Stimulated activated effector memory CD8-positive, alpha-beta T cell treated with anti-CD3 and anti-CD28 coated beads, Interleukin-12 subunit alpha, Interleukin-12 subunit beta, amount 100 ng/mL, for 72 hours (primary cell): Measurements from ENCODE around the gene FGF19.

Experiments used
- ATAC-seq: fragments of 150-1000 bp; cut with Tn5 transposase; 2 replicates; pipeline ENCODE4 v1.10.0; 2021
- DNase-seq, 2 donors: peaks; one replicate each; pipeline ENCODE4 v3.0.0; 2021 to 2022; ENCODE audit warnings: low spot score in 2 of 2
- H3K27ac Mint-ChIP-seq: one replicate; pipeline ENCODE4 v1.8.0; 2022; ENCODE audit warnings: mild to moderate bottlenecking, mixed read lengths
- H3K36me3 Mint-ChIP-seq: one replicate; pipeline ENCODE4 v1.8.0; 2022; ENCODE audit warnings: mild to moderate bottlenecking, mixed read lengths
- H3K4me1 Mint-ChIP-seq: one replicate; pipeline ENCODE4 v1.8.0; 2022; ENCODE audit warnings: mixed read lengths
- H3K4me3 Mint-ChIP-seq: one replicate; pipeline ENCODE4 v1.8.0; 2022; ENCODE audit warnings: mild to moderate bottlenecking, mixed read lengths
- H3K9me3 Mint-ChIP-seq: one replicate; pipeline ENCODE4 v1.8.0; 2022; ENCODE audit warnings: mixed read lengths

The FGF19 gene, protein sequence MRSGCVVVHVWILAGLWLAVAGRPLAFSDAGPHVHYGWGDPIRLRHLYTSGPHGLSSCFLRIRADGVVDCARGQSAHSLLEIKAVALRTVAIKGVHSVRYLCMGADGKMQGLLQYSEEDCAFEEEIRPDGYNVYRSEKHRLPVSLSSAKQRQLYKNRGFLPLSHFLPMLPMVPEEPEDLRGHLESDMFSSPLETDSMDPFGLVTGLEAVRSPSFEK

DNA sequence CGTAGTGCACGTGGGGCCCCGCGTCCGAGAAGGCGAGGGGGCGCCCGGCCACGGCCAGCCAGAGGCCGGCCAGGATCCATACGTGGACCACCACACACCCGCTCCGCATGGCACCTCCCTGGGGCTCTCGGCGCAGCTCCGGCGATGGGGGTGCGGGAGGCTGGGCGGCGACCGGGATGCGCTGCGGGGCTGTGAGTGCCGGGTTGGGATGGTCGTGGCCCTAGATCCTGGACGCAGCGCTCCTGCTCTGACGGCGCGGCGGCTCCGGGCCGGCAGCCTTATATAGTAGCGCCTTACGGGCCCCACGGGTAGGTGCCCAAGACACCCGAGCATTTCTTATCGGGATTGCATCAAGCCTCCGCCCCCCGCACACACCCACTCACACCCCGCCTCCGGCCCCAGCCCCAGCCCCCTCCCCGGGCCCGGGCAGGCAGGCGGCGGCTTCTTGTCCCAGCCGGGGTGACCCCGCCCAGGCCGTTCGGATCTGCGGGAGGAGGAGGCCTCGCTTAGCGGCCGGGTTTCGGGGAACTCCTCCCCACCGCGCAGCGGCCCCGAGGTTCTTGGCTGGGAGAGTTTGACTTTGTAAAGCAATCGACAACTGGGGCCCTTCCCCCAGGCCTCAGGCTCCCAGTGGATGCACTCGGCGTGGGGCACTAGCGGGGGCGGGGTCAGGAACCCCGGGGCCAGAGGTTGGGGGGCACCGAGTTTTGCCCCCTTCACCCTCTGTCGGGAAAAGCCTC is at the start of gene FGF19:
Gene FGF19, minus strand, starts transcription at position 255 of the 740 bp plus-strand sequence. Its CDS starts 146 bp downstream, at position 109.
- Mint-ChIP-seq H3K36me3 (no peaks in the 10 kb centered on the region), H3K4me3 (peak within 1 kb of the TSS; percentile 26), H3K27ac (no peak within 1 kb of the TSS), H3K4me1 (peaks cover 11% of the 10 kb centered on the region), H3K9me3 (no peaks in the 10 kb centered on the region)
- ATAC-seq (no peak), DNase-seq (no peak)

DNA sequence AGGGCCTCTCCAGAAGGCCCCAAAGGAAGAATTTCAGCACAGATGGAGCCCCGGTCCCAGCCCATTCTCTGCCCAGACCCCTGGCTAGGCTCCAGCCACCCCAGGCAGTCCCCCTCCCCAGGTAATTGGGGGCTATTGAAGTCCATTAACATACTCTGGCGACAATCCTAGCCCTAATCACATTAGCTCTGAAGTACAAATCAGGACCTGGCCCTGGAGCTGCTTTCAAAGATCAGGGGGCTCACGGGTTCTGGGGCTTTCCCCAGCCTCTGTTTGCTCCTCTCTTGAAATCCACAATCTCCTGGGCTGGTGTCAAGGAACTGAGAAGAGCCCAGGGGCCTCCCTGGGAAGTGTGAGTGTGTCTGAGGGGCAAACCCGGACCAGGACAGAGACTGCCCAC is 49.1 kb upstream of the FGF19 start:
- H3K4me1 Mint-ChIP-seq, result no peaks in the 10 kb centered on the region
- H3K9me3 Mint-ChIP-seq, result no peaks in the 10 kb centered on the region
- ATAC-seq, result no peak
- no peaks in the 10 kb centered on the region for H3K36me3 Mint-ChIP-seq
- no peak overlapping the region for H3K27ac Mint-ChIP-seq
- no peak for DNase-seq
- H3K4me3 Mint-ChIP-seq, result no peak overlapping the region

DNA sequence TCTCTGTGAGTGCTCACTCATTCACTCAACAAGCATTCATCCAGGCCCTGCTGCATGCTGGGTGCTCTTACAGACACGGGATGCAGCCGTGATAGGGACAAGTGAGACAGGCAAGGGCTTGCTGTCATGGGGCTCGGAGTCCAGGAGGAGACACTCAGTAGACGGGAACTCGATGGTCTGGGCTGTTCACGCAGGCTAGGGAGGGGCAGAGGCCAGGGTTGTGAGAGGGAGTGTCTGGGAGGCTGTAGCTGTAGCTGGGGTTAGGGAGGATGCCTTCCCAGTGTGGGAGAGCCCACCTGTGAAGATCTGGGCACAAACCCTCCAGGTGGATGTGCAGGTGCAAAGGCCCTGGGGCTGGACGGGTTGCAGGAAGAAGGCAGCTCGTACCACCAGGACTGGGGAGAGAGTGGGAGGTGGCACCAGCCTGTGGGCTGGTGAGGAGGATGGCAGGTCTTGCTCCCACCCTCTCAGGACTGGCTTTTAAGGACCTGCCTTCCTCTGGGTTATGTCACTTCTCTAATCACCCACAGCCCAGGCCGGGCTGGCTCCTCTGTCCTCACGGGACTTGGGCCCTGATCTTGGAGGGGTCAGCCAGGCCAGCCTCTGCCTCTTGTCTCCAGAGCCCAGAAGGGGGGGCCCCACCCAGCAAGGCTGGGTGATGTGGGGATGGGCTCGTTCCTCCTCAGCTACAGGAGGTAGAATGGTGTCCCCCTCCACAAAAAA is 47.2 kb upstream of the FGF19 start:
- no peaks in the 10 kb centered on the region for H3K9me3 Mint-ChIP-seq
- DNase-seq (no peak), ATAC-seq (peak; percentile 22)
- no peaks in the 10 kb centered on the region for H3K36me3 Mint-ChIP-seq
- no peak overlapping the region for H3K27ac Mint-ChIP-seq
- H3K4me1 Mint-ChIP-seq, result no peaks in the 10 kb centered on the region
- H3K4me3 Mint-ChIP-seq, result no peak overlapping the region

DNA sequence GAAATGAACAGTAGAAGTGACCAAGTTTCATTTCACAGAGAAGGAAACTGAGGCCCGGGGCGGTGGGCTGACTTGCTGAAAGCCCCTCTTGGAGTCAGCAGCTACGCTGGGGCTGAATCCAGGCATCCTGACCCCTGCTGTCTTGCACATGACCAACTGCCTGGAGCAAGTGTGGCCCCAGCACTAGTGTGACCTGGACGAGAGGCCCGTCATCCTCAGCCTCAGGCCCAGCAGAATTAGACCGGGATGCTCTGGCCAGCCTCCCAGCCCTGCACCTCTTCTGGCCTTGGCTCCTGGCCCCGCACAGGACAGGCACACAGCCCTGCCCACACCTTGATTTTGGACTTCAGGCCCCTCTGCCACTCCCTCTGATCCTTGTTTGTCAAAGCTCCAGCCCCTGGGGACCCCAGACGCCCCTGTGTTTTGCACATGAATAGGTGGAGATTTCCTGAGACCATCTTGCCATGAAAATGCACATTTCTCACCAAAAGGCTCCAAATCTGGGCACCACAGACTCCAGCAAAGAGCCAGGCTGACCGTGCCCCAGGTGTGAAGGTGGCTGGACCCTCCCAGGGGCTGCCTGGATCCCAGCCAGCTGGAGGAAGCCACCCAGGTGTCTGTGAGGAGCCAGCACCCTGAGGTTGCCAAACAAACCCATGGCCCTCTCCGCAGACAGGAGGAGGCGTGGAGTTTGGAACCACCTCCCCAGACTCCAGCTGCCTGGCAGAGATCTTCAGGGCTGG is 46.5 kb upstream of the FGF19 start:
- H3K9me3 Mint-ChIP-seq, result no peaks in the 10 kb centered on the region
- no peak overlapping the region for H3K4me3 Mint-ChIP-seq
- no peak overlapping the region for H3K27ac Mint-ChIP-seq
- DNase-seq (no peak), ATAC-seq (no peak)
- H3K36me3 Mint-ChIP-seq, result no peaks in the 10 kb centered on the region
- no peaks in the 10 kb centered on the region for H3K4me1 Mint-ChIP-seq

DNA sequence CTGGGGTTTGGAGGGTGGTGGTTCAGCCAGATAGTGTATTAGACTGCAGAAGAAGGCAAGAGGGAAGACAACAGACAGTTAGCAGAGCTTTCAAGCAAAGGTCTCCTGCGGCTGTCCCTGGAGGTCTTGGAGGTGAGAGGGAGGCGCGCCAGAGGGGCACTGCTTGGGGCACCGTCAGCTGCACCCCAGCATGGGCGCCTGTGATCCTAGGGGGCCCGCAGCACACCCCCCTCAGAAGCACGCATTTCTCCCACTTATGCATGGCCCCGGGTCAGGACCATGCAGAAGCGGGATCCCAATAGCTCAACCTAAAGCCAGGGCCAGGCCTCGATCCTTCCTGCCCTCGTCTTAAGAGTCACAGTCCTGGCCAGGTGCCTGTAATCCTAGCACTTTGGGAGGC is 44.8 kb upstream of the FGF19 start:
- H3K27ac Mint-ChIP-seq, result no peak overlapping the region
- no peaks in the 10 kb centered on the region for H3K4me1 Mint-ChIP-seq
- H3K36me3 Mint-ChIP-seq, result no peaks in the 10 kb centered on the region
- H3K9me3 Mint-ChIP-seq, result no peaks in the 10 kb centered on the region
- DNase-seq (no peak), ATAC-seq (no peak)
- no peak overlapping the region for H3K4me3 Mint-ChIP-seq

DNA sequence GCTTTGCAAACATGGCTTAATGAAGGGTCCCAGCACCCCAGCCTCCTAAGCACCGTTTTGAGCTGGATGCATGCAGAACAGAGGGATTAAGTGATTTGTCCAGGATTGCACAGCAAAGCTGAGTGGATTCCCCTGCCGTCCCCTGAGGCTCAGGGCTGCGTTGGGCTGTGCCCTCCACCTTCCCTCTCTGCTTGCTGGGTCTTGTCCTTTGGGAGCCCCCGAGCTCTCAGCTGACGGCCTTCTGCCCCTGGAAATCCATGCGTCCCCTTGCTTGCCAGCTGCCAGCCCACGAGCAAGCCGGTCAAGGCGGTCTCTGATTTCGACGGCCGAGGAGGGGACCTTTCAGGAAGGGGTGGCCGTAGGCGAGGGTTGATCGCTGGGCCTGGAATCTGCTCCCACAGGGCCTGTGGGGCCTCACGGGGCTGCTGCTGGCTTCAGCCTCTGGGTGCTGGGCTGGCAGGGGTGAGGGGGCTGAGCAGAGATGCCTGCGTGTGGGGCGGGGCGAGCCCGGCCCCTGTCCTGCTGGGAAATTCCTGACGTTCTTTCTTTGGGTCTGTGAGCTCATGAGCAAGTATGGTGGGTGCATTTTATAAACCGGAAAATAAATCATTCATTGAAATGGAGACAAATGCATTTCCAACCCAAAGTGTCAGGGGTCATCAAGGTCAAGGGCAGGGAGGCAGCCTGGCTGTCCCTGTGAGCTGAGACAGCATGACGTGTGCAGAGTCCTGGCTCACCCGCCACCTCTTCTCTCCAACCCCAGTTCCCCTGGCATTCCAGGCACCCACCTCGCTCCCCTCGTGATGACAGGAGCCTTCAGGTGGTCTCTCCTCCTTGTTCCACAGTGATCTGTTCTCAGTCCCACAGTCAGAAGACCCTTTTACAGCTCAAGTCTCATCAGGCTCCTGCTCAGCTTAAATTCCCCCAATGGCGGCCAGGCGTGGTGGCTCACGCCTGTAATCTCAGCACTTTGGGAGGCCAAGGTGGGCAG is 43.2 kb upstream of the FGF19 start:
- DNase-seq, result no peak
- H3K27ac Mint-ChIP-seq, result no peak overlapping the region
- no peaks in the 10 kb centered on the region for H3K9me3 Mint-ChIP-seq
- no peaks in the 10 kb centered on the region for H3K36me3 Mint-ChIP-seq
- no peak overlapping the region for H3K4me3 Mint-ChIP-seq
- no peaks in the 10 kb centered on the region for H3K4me1 Mint-ChIP-seq
- no peak for ATAC-seq

DNA sequence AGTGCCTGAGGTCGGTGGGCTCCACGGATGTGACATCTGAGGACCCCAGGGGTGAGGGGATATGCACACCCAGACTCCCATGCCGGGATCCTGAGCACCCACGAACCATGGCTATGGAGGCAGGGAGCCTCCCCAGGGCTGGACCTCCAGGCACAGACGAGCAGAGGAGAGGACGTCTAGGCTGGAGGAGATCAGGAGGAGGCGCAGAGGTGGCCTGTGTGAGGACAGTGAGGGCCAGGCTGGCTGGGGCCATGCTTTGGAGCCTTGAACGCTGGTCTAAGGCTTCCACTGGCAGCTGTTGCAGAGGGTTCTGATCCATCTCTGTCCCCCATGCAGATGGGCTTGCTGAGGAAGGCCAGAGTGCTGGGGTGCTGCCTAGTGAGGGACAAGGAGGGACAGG is 42.3 kb upstream of the FGF19 start:
- ATAC-seq, result no peak
- no peak overlapping the region for H3K27ac Mint-ChIP-seq

DNA sequence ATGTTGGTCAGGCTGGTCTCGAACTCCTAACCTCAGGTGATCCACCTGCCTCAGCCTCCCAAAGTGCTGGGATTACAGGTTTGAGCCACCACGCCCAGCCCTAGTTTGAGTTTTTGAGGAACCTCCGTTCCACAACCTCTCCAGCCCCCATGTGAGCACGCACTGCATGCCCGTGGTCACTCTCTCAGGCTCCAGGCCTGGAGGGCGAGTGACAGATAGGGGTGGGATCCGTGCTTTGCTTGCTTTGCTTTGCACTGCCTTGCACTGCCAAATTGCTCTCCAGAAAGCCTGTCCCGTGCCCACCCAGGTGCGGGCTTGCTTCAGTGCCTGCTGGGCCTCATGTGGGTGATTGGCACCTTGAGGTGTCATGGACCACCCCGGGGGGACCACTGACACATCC is 41.4 kb upstream of the FGF19 start:
- Mint-ChIP-seq H3K9me3 (no peaks in the 10 kb centered on the region), H3K4me1 (no peaks in the 10 kb centered on the region), H3K36me3 (no peaks in the 10 kb centered on the region), H3K27ac (no peak overlapping the region), H3K4me3 (no peak overlapping the region)
- DNase-seq, result no peak
- ATAC-seq, result no peak

More for the DNA sequence above, 42.3 kb upstream of the FGF19 start:
- Mint-ChIP-seq H3K36me3 (no peaks in the 10 kb centered on the region), H3K9me3 (no peaks in the 10 kb centered on the region), H3K4me1 (no peaks in the 10 kb centered on the region), H3K4me3 (no peak overlapping the region)
- no peak for DNase-seq

DNA sequence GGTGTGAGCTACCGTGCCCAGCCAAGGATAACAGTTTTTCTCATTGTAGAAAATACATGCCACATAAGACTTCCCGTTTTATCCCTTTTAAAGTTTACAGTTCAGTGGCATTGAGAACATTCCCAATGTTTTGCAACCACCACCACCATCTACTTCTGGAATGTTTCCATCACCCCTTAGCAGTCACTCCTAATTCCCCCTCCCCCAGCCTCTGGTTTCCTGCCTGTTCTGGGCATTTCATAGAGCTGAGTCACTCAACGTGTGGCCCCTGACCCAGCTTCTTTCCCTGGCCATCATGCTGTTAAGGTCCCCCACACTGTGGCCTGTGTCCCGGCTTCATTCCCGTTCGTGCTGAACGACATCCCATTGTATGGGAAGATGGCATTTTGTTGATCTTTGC is 40.6 kb upstream of the FGF19 start:
- Mint-ChIP-seq H3K4me1 (no peaks in the 10 kb centered on the region), H3K9me3 (no peaks in the 10 kb centered on the region), H3K4me3 (no peak overlapping the region), H3K27ac (no peak overlapping the region), H3K36me3 (no peaks in the 10 kb centered on the region)
- no peak for DNase-seq
- ATAC-seq, result no peak

DNA sequence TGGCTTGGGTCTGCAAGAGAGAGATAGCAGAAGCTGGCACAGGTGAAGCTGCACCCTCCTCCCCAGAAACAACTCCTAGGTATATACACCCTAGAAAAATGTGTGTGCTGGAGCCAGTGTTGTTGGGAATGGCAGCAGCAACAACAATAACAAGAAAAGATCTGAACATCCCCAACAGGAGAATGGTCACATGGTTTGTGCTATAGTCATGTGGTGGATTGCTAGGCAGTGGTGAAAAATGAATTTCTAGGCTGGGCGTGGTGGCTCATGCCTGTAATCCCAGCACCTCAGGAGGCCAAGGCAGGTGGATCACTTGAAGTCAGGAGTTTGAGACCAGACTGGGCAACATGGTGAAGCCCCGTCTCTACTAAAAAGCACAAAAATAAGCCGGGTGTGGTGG is 31.0 kb upstream of the FGF19 start:
- DNase-seq, result no peak
- Mint-ChIP-seq H3K36me3 (no peaks in the 10 kb centered on the region), H3K4me3 (no peak overlapping the region), H3K9me3 (peaks cover 9% of the 10 kb centered on the region), H3K27ac (no peak overlapping the region), H3K4me1 (no peaks in the 10 kb centered on the region)
- ATAC-seq, result no peak

DNA sequence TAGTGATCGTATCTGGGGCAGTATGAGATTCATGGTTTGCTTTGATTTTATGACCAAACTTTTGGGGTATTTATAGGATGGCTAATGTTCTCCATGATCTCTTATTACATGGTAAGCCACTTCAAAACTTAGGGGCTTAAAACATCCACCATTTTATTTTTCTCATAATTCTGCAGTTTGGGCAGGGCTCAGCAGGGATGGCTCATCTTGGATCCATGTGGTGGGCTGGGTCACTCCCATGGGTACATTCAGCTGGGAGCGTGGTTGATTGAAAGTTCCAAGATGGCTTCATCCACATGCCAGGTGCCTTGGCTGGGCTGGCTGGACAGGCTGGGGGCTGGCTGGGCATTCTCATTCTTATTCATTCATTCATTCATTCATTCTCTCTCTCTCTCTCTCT is 30.5 kb upstream of the FGF19 start:
- no peak for DNase-seq
- peaks cover 9% of the 10 kb centered on the region for H3K9me3 Mint-ChIP-seq
- H3K27ac Mint-ChIP-seq, result no peak overlapping the region
- no peak for ATAC-seq
- H3K4me3 Mint-ChIP-seq, result no peak overlapping the region
- no peaks in the 10 kb centered on the region for H3K36me3 Mint-ChIP-seq
- H3K4me1 Mint-ChIP-seq, result no peaks in the 10 kb centered on the region

DNA sequence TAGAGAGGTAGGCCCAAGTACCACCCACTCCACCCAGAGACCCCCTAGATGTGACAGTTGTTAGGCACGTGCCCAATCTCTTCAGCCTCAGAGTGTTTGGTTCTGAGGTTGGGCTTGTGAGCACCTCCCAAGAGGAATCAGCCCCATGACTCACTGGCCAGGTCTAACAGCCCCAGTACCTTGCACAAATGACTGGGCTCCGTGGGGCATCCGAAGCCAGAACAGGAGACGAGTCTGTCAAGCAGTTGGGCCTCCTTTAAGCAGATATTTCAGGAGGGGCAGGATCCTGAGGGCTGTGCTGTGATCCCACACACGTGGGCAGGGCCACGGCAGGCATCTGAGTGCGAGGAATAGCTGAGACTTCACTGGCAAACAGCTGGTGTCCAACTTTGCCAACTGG is 29.1 kb upstream of the FGF19 start:
- Mint-ChIP-seq H3K4me3 (no peak overlapping the region), H3K27ac (no peak overlapping the region), H3K4me1 (no peaks in the 10 kb centered on the region), H3K9me3 (peaks cover 9% of the 10 kb centered on the region), H3K36me3 (no peaks in the 10 kb centered on the region)
- no peak for DNase-seq
- ATAC-seq, result no peak

DNA sequence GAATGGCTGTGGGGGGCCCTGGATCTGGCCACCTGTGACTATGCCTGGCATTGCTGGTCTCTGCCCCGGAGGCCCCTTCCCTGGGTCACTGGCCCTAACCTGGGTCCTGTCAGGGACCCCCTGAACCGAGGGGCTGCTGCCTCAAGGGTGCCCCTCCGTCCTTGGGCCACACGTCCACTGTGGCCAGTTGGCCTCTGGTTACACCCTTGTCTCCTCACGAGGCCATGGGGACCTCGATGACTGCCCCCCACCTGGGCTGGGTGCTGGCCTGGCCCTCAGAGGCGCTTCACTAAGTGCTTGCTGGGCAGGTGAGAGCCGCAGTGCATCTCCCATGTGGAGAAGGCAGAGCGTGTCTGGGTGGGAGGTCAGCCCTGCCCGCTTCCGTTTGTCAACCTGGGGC is 27.3 kb upstream of the FGF19 start:
- DNase-seq (no peak), ATAC-seq (no peak)
- Mint-ChIP-seq H3K9me3 (peaks cover 9% of the 10 kb centered on the region), H3K4me3 (no peak overlapping the region), H3K4me1 (no peaks in the 10 kb centered on the region), H3K27ac (no peak overlapping the region), H3K36me3 (no peaks in the 10 kb centered on the region)

DNA sequence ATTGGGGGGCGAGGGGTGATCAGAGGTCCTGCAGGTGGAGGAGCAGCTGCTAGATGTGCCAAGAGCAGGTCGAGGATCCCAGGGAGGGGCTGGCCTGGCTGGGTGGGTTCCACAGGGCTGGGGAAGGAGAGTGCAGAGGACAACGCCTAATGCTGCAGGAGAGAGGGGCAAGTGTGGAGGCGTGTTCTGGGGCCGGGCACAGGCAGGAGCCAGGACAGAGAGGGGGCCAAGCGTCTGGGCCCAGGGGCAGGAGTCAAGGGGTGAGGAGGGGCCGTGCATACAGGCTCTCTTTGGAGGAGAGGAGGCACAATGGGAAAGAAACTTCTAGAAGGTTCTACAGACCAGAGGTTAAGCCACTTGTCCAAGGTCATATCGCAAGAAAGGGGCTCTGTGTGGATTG is 26.7 kb upstream of the FGF19 start:
- Mint-ChIP-seq H3K4me1 (no peaks in the 10 kb centered on the region), H3K27ac (no peak overlapping the region), H3K9me3 (peaks cover 9% of the 10 kb centered on the region), H3K4me3 (no peak overlapping the region), H3K36me3 (no peaks in the 10 kb centered on the region)
- ATAC-seq (peak; percentile 12), DNase-seq (no peak)
